ENCODE data around the gene ART1.

ART1 gene

DNA sequence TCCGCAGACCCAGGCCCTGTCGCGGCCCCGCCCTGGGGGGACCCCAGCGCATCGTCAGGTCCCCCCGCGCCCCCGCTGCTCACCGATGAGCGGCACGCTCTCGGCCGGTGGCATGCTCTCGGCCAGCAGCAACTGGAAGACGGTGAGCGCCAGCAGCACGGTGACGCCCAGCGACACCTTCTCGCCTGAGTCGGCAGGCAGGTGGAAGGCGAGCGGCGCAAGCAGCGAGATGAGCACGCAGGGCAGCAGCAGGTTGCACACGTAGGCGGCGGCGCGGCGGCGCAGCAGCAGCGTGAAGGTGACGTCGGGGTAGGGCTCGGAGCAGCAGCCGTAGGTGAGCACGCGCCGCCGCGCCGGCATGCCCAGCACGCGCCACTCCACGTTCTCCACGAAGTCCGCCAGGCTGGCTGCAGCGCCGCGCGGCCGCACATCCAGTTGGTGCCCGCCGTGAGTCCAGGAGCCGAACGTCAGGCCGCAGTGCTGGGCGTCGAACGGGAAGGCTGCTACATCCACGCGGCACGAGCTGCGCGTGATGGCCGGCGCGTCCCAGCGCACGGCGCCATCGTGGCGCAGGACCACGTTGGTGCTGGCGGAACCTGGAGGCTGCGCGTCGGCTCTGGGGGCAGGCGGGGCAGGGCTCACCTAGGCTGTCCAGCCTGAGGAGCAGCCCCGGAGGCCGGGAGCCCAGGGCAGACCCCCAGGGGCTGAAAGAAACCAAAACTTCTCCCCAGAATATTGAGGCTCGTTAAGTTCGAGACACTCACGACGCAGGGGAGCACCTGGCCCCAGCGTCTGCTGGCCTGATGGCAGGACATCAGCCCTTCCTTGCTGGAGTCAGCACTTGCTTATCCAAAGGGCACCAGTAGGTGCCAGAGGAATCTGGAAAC lies 22.5 kb downstream of the ART1 start:
- Histone ChIP-seq H3K9me2 (replicated peaks; ENCODE audit: control insufficient read depth, low read length) (no peaks in the 10 kb centered on the region), H3K36me3 (ENCODE audit: control insufficient read depth, low read length) (peaks cover 31% of the 10 kb centered on the region), H3K27ac (ENCODE audit: low read depth, low read length) (no peak overlapping the region), H3K27me3 (ENCODE audit: control insufficient read depth, low read length) (no peaks in the 10 kb centered on the region), H3F3A (ENCODE audit: control insufficient read depth, insufficient read depth) (no peaks in the 10 kb centered on the region), H3K4me2 (ENCODE audit: low read length) (no peak overlapping the region), H3K4me1 (ENCODE audit: control insufficient read depth, low read length) (no peaks in the 10 kb centered on the region), H3K4me3 (ENCODE audit: low read length) (no peak overlapping the region), H3K79me2 (ENCODE audit: control insufficient read depth, low read length) (no peaks in the 10 kb centered on the region), H4K20me1 (ENCODE audit: control insufficient read depth, insufficient read depth, low read depth, low read length) (no peaks in the 10 kb centered on the region), H3K9me3 (ENCODE audit: control insufficient read depth, insufficient read depth, low read length) (no peaks in the 10 kb centered on the region)
- TF ChIP-seq EZH2phosphoT487 (IDR thresholded peaks at IDR 0.05; ENCODE audit: borderline replicate concordance, low read length) = no peak
- TF ChIP-seq, protein P1, sequence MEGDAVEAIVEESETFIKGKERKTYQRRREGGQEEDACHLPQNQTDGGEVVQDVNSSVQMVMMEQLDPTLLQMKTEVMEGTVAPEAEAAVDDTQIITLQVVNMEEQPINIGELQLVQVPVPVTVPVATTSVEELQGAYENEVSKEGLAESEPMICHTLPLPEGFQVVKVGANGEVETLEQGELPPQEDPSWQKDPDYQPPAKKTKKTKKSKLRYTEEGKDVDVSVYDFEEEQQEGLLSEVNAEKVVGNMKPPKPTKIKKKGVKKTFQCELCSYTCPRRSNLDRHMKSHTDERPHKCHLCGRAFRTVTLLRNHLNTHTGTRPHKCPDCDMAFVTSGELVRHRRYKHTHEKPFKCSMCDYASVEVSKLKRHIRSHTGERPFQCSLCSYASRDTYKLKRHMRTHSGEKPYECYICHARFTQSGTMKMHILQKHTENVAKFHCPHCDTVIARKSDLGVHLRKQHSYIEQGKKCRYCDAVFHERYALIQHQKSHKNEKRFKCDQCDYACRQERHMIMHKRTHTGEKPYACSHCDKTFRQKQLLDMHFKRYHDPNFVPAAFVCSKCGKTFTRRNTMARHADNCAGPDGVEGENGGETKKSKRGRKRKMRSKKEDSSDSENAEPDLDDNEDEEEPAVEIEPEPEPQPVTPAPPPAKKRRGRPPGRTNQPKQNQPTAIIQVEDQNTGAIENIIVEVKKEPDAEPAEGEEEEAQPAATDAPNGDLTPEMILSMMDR (IDR thresholded peaks at IDR 0.05; ENCODE audit: low read depth, low read length, poor library complexity, severe bottlenecking) = no peak

DNA sequence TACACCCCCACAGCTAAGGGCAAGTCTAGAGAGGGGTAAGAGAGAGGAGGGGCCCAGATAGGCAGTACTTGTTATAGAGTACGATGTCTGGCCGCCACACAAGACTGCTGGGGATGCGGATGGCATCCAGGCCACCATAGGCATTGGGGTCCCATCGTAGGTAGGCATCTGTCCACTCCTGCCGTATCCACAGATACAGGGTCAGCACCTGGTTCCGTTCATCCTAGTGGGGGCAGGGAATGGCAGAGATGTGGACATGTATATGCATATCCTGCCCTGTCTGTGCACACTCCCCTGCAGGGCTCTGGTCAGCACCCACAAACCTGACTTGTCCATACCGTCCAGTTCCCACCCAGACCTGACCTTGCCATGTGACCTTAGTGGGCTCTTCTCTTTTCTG lies 24.2 kb downstream of the ART1 start:
- no peak for TF ChIP-seq EZH2phosphoT487 (IDR thresholded peaks at IDR 0.05; ENCODE audit: borderline replicate concordance, low read length)
- TF ChIP-seq, protein P1 (IDR thresholded peaks at IDR 0.05; ENCODE audit: low read depth, low read length, poor library complexity, severe bottlenecking) = no peak
- Histone ChIP-seq H3K27ac (ENCODE audit: low read depth, low read length) (no peak overlapping the region), H3K4me2 (ENCODE audit: low read length) (no peak overlapping the region), H3K36me3 (ENCODE audit: control insufficient read depth, low read length) (peaks cover 48% of the 10 kb centered on the region), H3K27me3 (ENCODE audit: control insufficient read depth, low read length) (no peaks in the 10 kb centered on the region), H4K20me1 (ENCODE audit: control insufficient read depth, insufficient read depth, low read depth, low read length) (no peaks in the 10 kb centered on the region), H3K9me2 (replicated peaks; ENCODE audit: control insufficient read depth, low read length) (no peaks in the 10 kb centered on the region), H3K79me2 (ENCODE audit: control insufficient read depth, low read length) (no peaks in the 10 kb centered on the region), H3F3A (ENCODE audit: control insufficient read depth, insufficient read depth) (no peaks in the 10 kb centered on the region), H3K9me3 (ENCODE audit: control insufficient read depth, insufficient read depth, low read length) (no peaks in the 10 kb centered on the region), H3K4me3 (ENCODE audit: low read length) (no peak overlapping the region), H3K4me1 (ENCODE audit: control insufficient read depth, low read length) (no peaks in the 10 kb centered on the region)

DNA sequence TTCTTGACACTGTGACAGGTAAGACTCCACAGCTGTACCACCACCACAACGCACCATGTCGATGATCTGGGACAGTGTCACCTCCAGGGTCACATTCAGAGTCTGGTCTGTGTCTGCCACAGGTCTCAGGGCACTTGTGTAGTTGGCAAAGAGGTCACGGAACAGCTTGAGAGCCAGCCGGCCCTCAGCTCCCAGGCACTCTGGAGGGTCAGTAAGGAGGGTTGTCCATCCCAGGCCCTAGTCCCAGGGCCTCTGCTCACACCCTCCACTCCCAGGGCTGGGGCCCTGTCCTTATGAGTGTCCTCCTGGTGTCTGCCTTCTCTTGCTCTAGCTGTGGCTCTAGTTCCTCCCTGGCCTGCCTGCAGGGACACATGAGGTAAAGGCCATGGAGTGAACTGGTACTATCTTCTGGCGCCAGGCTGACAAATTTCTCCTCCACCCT lies 24.8 kb downstream of the ART1 start:
- no peaks in the 10 kb centered on the region for H3K9me3 ChIP-seq (ENCODE audit: control insufficient read depth, insufficient read depth, low read length)
- no peaks in the 10 kb centered on the region for H3K9me2 ChIP-seq (replicated peaks; ENCODE audit: control insufficient read depth, low read length)
- H4K20me1 ChIP-seq (ENCODE audit: control insufficient read depth, insufficient read depth, low read depth, low read length) = no peaks in the 10 kb centered on the region
- no peaks in the 10 kb centered on the region for H3F3A ChIP-seq (ENCODE audit: control insufficient read depth, insufficient read depth)
- TF ChIP-seq EZH2phosphoT487 (IDR thresholded peaks at IDR 0.05; ENCODE audit: borderline replicate concordance, low read length) = no peak
- TF ChIP-seq, protein P1 (IDR thresholded peaks at IDR 0.05; ENCODE audit: low read depth, low read length, poor library complexity, severe bottlenecking) = no peak
- peaks cover 54% of the 10 kb centered on the region for H3K36me3 ChIP-seq (ENCODE audit: control insufficient read depth, low read length)
- H3K4me1 ChIP-seq (ENCODE audit: control insufficient read depth, low read length) = no peaks in the 10 kb centered on the region
- H3K4me3 ChIP-seq (ENCODE audit: low read length) = no peak overlapping the region
- no peaks in the 10 kb centered on the region for H3K79me2 ChIP-seq (ENCODE audit: control insufficient read depth, low read length)
- no peaks in the 10 kb centered on the region for H3K27me3 ChIP-seq (ENCODE audit: control insufficient read depth, low read length)
- no peak overlapping the region for H3K27ac ChIP-seq (ENCODE audit: low read depth, low read length)
- no peak overlapping the region for H3K4me2 ChIP-seq (ENCODE audit: low read length)

Measured in DOHH2 (cell line).